WERI-Rb-1 (cell line): ENCODE results near the gene P2RY1.
"Not testable (repeated sequence)": the region's sequence is repeated elsewhere in the genome, so short reads cannot be mapped to it uniquely, and the experiment has no call there.

ENCODE experiments used
- DNase-seq: peaks from one replicate; pipeline ENCODE4 v3.0.0-alpha.2; 2020
- H3K27ac ChIP-seq: fragments of 250-450 bp; sonication (Bioruptor Pico); 2 replicates; pipeline ENCODE4 v1.5.1; 2020; ENCODE audit warnings: mild to moderate bottlenecking, moderate library complexity
- H3K27me3 ChIP-seq: fragments of 250-450 bp; sonication (Bioruptor Pico); 2 replicates; pipeline ENCODE4 v1.5.1; 2021; ENCODE audit warnings: mild to moderate bottlenecking, low read depth, moderate library complexity; ENCODE audit not compliant: insufficient read depth, severe bottlenecking
- H3K36me3 ChIP-seq: fragments of 250-450 bp; sonication (Bioruptor Pico); 2 replicates; pipeline ENCODE4 v1.5.1; 2020; ENCODE audit warnings: mild to moderate bottlenecking, moderate library complexity
- H3K4me3 ChIP-seq: 2 replicates; pipeline ENCODE4 v1.5.1; 2011; ENCODE audit warnings: low read depth, mild to moderate bottlenecking, control low read depth, low read length
- H3K9me3 ChIP-seq: fragments of 250-450 bp; sonication (Bioruptor Pico); 2 replicates; pipeline ENCODE4 v1.5.1; 2021; ENCODE audit warnings: mild to moderate bottlenecking, moderate library complexity; ENCODE audit not compliant: severe bottlenecking
- TF ChIP-seq, protein P1 (sequence below): IDR thresholded peaks from 2 replicates; pipeline ENCODE4 v1.5.1; 2011; ENCODE audit warnings: low read depth, mild to moderate bottlenecking, control low read depth, inconsistent platforms, low read length

The P2RY1 gene

DNA sequence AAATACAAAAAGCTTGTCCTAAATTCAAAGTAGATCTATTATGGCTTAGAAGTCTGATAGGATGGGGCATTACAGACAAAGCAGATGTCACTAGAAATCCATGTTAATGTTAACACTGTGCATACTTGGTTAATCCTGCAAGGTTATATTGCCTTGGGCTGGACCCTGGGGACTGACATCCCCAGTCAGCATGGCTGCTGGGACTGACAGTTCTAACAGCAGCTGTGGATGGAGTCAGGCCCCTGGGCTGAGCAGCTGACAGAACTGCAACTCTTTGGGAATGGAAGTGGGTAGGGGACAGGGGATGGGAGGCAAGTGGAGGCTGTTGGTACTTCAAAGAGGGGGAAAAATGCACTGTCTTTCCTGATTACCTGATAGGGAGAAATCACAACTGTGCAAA is 7.5 kb downstream of the P2RY1 start:
- Histone ChIP-seq H3K4me3 (no peak overlapping the region), H3K27me3 (no peaks in the 10 kb centered on the region), H3K9me3 (peaks cover 10% of the 10 kb centered on the region), H3K36me3 (no peaks in the 10 kb centered on the region; the same call in 1 of the 2 replicates), H3K27ac (no peak overlapping the region)
- TF ChIP-seq, protein P1, sequence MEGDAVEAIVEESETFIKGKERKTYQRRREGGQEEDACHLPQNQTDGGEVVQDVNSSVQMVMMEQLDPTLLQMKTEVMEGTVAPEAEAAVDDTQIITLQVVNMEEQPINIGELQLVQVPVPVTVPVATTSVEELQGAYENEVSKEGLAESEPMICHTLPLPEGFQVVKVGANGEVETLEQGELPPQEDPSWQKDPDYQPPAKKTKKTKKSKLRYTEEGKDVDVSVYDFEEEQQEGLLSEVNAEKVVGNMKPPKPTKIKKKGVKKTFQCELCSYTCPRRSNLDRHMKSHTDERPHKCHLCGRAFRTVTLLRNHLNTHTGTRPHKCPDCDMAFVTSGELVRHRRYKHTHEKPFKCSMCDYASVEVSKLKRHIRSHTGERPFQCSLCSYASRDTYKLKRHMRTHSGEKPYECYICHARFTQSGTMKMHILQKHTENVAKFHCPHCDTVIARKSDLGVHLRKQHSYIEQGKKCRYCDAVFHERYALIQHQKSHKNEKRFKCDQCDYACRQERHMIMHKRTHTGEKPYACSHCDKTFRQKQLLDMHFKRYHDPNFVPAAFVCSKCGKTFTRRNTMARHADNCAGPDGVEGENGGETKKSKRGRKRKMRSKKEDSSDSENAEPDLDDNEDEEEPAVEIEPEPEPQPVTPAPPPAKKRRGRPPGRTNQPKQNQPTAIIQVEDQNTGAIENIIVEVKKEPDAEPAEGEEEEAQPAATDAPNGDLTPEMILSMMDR: no peak
- peak; percentile 53 for DNase-seq

DNA sequence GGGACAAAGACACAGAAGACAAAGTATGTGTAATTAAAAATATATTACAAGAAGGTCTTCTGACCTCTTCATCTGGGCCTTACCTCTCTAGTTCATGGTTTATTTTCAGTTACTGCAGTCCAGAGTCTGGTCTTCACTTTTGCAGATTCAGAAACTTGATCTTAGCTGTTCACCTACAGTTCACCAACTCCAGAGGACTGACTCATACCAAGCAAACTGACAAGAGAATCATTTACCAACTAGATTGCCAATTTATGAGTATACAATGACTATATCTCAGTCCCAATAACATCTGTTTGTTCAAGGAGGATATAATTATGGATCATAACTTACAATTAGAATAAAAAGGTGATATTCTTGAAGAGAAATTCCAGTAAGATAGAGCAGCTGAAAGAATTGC is 9.0 kb downstream of the P2RY1 start:
- no peak for DNase-seq
- TF ChIP-seq, protein P1: no peak
- Histone ChIP-seq H3K27me3 (no peaks in the 10 kb centered on the region), H3K36me3 (no peaks in the 10 kb centered on the region; the same call in 1 of the 2 replicates), H3K27ac (no peak overlapping the region), H3K9me3 (peaks cover 10% of the 10 kb centered on the region), H3K4me3 (no peak overlapping the region)

DNA sequence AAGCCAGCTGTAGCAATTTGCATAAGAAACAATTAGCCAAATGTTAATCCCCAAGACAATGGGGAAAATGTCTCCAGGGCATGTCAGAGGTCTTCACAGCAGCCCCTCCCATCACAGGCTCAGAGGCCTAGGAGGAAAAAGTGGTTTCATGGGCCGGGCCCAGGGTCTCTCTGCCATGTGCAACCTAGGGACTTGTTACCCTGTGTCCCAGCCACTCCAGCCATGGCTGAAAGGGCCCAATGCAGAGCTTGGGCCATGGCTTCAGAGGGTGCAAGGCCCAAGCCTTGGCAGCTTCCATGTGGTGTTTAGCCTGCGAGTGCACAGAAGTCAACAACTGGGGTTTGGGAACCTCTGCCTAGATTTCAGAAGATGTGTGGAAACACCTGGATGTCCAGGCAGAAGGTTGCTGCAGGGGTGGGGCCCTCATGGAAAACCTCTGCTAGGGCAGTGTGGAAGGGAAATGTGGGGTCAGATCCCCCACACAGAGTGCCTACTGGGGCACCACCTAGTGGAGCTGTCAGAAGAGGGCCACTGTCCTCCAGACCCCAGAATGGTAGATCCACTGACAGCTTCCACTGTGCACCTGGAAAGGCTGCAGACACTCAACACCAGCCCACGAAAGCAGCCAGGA is 11.8 kb downstream of the P2RY1 start:
- not testable (repeated sequence) for H3K4me3 ChIP-seq, H3K27ac ChIP-seq, H3K27me3 ChIP-seq, H3K36me3 ChIP-seq, DNase-seq
- H3K9me3 ChIP-seq: peaks cover 10% of the 10 kb centered on the region

DNA sequence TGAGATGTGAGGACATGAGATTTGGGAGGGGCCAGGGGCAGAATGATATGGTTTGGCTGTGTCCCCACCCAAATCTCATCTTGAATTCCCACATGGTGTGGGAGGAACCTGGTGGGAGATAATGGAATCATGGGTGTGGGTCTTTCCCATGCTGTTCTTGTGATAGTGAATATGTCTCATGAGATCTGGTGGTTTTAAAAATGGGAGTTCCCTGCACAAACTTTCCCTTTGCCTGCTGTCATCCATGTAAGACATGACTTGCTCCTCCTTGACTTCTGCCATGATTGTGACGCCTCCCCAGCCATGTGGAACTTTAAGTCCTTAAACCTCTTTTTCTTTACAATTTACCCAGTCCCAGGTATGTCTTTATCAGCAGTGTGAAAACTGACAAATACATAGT is 12.7 kb downstream of the P2RY1 start:
- H3K27me3 ChIP-seq, H3K36me3 ChIP-seq, H3K27ac ChIP-seq, DNase-seq, H3K4me3 ChIP-seq: not testable (repeated sequence)
- peaks cover 10% of the 10 kb centered on the region for H3K9me3 ChIP-seq

DNA sequence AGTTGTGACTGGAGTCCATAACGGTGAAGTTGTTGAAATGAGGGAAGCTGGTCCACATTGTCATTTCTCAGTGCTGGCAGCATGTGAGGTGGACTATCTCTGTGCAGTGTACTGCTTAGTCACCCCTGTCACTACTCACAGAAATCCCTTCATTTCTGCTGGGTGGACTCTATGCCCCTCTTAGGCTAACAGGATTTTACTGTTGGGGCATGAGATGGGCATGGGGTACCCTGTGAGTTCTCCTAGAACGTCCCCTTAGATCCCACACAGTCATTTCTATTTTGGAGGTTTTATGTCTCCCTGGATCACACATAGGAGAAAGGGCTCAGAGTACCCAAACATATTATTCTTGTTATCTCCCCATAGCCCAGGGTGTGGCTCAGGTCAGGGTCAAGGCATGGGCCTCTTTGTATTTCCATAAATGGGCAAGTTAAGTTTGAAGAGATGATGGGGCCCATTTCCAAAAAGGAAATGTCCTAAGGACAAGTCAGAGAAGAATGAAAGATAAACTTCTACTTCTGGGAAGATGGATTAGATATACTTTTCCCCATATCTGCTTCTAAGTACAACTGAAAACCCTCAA is 15.2 kb downstream of the P2RY1 start:
- no peak for DNase-seq
- Histone ChIP-seq H3K36me3 (no peaks in the 10 kb centered on the region), H3K9me3 (peaks cover 10% of the 10 kb centered on the region), H3K27ac (no peak overlapping the region), H3K4me3 (no peak overlapping the region), H3K27me3 (no peaks in the 10 kb centered on the region)
- TF ChIP-seq, protein P1: no peak

DNA sequence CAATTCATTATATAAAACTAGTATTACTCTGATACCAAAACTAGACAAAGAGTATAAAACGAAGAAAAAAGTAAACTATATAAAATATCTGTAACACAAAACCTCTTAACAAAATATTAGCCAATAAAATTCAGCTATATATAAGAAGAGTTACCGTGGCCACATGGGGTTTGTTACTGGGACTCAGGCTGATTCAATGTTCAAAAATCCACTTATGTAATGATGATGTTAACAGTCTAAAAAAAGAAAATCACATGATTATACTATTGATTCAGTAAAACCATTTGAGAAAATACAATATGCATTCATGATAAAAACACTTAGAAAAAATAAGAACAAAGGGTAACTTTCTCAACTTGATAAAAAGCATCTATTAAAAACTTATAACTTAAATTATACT is 18.3 kb downstream of the P2RY1 start:
- TF ChIP-seq, protein P1: no peak
- H3K27ac ChIP-seq: no peak overlapping the region
- H3K9me3 ChIP-seq: no peaks in the 10 kb centered on the region
- DNase-seq: no peak
- no peaks in the 10 kb centered on the region for H3K27me3 ChIP-seq
- H3K4me3 ChIP-seq: no peak overlapping the region
- H3K36me3 ChIP-seq: no peaks in the 10 kb centered on the region

DNA sequence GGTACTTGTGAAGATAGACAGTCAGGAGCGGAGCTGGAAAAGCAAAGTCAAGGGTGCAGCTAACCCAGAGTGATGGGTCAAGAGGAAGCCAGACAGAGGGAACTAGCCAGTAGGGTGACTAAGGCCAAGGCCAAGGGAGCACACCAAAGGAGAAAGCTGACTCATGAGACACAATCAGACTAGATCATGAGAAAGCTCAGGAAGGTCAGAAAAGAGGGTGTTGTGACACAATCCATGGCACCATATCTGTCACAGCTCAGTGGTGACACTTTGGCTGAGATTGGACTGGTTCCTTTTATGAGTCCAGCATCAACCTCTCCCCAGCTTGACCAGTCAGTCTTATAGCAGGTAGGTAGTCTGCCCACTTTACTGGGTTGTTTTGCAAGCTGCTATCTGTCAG is 22.2 kb downstream of the P2RY1 start:
- H3K36me3 ChIP-seq: no peaks in the 10 kb centered on the region
- no peak overlapping the region for H3K27ac ChIP-seq
- no peaks in the 10 kb centered on the region for H3K27me3 ChIP-seq
- no peak overlapping the region for H3K4me3 ChIP-seq
- DNase-seq: no peak
- TF ChIP-seq, protein P1: no peak
- H3K9me3 ChIP-seq: no peaks in the 10 kb centered on the region
